ENCODE data around the gene SPINK6.

The SPINK6 gene

GRCh38 chr5:148224117-148224742 is 21.4 kb downstream of the SPINK6 start:
- no peak for DNase-seq

- no peak for DNase-seq
Measured at GRCh38 chr5:148228392-148228984, 25.6 kb downstream of the SPINK6 start.

GRCh38 chr5:148229840-148230239 is 27.0 kb downstream of the SPINK6 start:
- no peak for DNase-seq

- no peak for DNase-seq
Measured at GRCh38 chr5:148230240-148230639, 27.4 kb downstream of the SPINK6 start.

GRCh38 chr5:148237785-148238417 is 35.1 kb downstream of the SPINK6 start:
- DNase-seq = no peak

GRCh38 chr5:148238418-148238794 is 35.6 kb downstream of the SPINK6 start, which contains the start of gene MARCOL:
MARCOL (plus strand) TSS chr5:148238525; CDS start chr5:148238598, 73 bp downstream.
- DNase-seq = no peak

- DNase-seq = no peak
Measured at GRCh38 chr5:148248894-148249293, 46.1 kb downstream of the SPINK6 start.

- DNase-seq = no peak
Measured at GRCh38 chr5:148255456-148255855, 52.6 kb downstream of the SPINK6 start.

GRCh38 chr5:148259288-148259687 is 56.4 kb downstream of the SPINK6 start:
- DNase-seq = no peak

GRCh38 chr5:148261221-148261620 is 58.4 kb downstream of the SPINK6 start:
- DNase-seq = no peak

Data from NCI-H1092 treated with DMSO at 0.1 percent for 48 hours (cell line).